Measurements from ENCODE around the gene CORIN. TPM values are rescaled to one million over a fixed set of nuclear protein-coding genes. Genes with fewer than 3 reads are reported as not detected.

CORIN gene
- total and polyA plus RNA-seq, 2 of the 13 experiments (the other 11 are each of a cell fraction or from before 2014, with no cell fraction given), result 0.84 to 1.2 TPM

GRCh38 chr4:47652092-47652491 is 185.8 kb downstream of the CORIN start (continued):
- TF ChIP-seq PATZ1 (CRISPR knock-in tag; IDR thresholded peaks at IDR 0.05) (no peak), TBP (CRISPR knock-in tag; IDR thresholded peaks at IDR 0.05) (no peak), GABPB1 (CRISPR knock-in tag; IDR thresholded peaks at IDR 0.05) (no peak), ZNF496 (CRISPR knock-in tag; IDR thresholded peaks at IDR 0.05; ENCODE audit: insufficient replicate concordance) (no peak), NBN (conservative IDR thresholded peaks at IDR 0.05) (no peak), EEA1 (CRISPR knock-in tag; IDR thresholded peaks at IDR 0.05; ENCODE audit: borderline replicate concordance) (no peak)
- TF ChIP-seq, protein P1, sequence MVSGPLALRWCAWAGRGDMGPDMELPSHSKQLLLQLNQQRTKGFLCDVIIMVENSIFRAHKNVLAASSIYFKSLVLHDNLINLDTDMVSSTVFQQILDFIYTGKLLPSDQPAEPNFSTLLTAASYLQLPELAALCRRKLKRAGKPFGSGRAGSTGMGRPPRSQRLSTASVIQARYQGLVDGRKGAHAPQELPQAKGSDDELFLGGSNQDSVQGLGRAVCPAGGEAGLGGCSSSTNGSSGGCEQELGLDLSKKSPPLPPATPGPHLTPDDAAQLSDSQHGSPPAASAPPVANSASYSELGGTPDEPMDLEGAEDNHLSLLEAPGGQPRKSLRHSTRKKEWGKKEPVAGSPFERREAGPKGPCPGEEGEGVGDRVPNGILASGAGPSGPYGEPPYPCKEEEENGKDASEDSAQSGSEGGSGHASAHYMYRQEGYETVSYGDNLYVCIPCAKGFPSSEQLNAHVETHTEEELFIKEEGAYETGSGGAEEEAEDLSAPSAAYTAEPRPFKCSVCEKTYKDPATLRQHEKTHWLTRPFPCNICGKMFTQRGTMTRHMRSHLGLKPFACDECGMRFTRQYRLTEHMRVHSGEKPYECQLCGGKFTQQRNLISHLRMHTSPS (CRISPR knock-in tag; IDR thresholded peaks at IDR 0.05; ENCODE audit: low read depth), result no peak
- TF ChIP-seq, protein P2, sequence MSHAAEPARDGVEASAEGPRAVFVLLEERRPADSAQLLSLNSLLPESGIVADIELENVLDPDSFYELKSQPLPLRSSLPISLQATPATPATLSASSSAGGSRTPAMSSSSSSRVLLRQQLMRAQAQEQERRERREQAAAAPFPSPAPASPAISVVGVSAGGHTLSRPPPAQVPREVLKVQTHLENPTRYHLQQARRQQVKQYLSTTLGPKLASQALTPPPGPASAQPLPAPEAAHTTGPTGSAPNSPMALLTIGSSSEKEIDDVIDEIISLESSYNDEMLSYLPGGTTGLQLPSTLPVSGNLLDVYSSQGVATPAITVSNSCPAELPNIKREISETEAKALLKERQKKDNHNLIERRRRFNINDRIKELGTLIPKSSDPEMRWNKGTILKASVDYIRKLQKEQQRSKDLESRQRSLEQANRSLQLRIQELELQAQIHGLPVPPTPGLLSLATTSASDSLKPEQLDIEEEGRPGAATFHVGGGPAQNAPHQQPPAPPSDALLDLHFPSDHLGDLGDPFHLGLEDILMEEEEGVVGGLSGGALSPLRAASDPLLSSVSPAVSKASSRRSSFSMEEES (CRISPR knock-in tag; IDR thresholded peaks at IDR 0.05), result no peak
- TF ChIP-seq, protein P3, sequence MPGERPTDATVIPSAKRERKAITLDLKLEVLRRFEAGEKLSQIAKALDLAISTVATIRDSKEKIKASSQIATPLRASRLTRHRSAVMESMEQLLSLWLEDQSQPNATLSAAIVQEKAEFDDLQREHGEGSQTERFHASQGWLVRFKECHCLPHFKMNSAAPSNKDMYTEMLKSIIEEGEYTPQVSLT (CRISPR knock-in tag; IDR thresholded peaks at IDR 0.05; ENCODE audit: borderline replicate concordance, low read depth), result no peak

Measured in HepG2 (cell line).